GM21723 (cell line): ENCODE measurements around the gene CPA1.

Experiments used
- ATAC-seq: cut with Tn5 transposase; IDR thresholded peaks from one replicate; pipeline ENCODE4 v1.9.1; 2021; ENCODE audit warnings: mild to moderate bottlenecking, moderate library complexity; ENCODE audit not compliant: unreplicated experiment

CPA1 gene

DNA sequence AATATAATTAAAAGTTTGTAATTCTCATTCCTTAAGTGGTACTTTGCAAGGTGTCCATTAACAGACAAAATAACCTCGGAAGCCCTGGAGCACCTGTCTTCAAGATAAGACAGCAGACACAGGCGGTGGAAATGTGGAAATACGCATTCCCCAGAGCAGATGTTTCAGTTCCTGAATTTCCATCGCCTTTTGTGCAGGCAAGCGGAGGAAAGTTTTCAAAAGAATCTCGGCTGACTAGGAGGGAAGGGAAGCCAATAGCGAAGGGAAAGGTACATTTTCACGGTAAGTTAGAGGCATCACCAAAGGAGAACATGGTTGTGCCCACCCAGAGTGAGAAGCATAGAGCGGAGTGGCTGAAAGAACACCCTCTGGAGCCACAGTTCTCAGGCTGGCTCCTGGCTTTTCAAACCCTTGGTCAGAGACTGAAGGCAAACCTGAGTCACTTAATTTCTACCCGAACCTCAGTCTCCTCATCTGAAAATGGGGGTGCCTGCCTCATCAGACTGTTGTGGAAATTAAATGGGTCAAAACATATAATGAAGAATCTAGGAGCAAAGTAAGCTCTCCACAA, 13.6 kb downstream of the CPA1 start:
- no peak for ATAC-seq

DNA sequence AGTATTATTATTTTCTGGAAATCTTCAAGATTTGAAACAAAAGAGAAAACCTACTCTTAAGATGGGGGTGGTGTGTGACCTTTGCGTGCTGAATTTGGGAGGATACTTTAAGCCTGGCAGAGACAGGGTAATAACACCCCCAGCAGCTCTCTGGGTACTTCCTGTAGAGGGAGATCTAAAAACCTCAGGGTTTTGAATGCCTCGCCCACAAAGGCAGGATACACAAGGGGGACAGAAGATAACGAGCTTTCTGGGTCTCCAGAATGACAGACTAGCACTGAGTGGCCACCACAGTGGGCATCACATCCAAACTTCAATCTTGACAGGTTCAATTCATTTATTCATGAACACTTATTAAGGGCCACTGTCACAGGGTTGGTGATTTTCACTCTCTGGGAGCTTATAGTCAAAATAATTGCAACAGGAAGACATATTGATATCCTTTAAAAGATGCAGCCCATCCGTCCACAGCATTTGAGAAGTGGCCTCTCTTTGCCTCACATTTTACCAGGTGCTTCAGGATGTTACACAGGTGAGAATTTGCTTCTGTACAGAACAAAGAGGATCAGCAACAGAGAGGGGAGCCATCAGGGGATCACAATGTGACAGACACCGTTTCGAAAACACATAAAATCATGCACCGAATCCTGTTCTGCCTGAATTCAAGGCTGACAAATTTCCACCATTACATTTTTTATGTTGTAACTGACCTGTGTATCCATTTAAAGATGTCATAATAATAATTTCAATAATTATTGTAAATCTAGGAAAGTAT, 14.3 kb downstream of the CPA1 start:
- ATAC-seq, result no peak

DNA sequence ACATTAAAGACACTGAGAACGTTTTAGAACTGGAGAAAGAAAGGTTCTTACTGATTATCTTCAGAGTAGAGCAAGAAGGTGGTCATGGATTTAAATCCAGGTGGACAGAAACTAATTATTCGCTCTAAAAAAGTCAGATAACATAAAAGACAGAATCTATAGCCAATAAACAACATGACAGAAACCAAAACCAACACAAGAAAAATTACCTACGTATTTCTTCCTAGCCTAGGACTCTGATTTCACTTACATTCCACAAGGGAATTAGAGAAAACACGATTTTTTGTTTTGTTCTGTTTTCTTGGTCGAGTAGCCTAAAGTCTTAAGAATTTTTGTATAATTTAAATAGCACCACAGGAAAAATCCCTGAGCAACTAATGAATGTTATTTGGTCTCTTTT, 15.1 kb downstream of the CPA1 start:
- ATAC-seq, result no peak

DNA sequence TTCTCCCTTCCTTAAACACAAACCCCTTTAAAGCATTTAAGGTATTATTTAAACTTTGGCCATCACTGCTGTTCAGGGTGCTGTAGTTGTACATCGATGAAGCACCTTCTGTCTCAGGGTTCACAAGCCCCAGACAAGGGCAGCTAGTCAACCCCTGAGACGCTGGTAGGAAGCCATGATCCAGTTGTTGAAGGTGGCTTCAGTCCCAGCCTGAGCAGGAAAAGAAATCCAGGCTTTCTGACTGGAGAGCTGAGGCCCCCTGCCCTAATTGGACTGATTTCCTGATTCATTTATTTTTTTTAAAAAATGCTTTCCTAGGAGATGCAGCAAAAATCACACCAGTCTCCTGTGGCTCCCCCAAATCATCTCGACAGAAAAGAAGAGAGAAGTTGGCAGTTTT, 15.8 kb downstream of the CPA1 start:
- ATAC-seq, result no peak

- ATAC-seq, result no peak
Measured at GRCh38 chr7:130397051-130397757, 16.9 kb downstream of the CPA1 start.

DNA sequence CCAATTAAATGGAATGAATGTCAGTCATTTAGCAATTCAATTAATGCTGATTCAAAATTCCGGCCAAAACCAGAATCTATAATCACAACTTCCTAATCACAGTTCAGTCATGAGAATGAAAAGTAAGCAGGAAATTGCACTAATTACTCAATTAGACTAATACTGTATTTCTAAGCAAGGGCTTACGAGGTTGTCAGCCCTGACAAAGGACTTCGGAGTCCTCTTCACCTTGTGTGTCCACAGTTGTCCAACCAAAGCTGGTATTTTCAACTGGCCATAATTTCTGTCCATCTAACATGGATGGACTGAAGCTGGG, 17.4 kb downstream of the CPA1 start:
- no peak for ATAC-seq

- no peak for ATAC-seq
Measured at GRCh38 chr7:130398526-130399090, 18.3 kb downstream of the CPA1 start.

- no peak for ATAC-seq
Measured at GRCh38 chr7:130400120-130400572, 19.9 kb downstream of the CPA1 start.

DNA sequence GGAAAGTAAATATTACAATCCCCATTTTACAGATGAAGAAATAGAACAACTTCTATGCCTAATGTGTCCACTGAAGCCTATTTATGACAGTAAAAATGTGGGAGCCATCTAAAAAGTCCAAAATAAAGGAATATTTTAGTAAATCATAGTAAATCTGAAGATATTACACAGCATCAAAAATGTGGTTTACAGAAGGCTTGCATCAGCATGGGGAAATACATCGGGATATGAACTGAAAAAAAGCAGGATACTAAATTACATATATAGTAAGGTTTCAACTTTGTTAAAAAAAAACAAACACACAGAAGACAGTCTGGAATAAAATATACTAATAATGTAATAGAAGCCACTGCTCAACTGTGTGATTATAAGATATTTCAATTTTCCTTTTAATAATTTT, 20.8 kb downstream of the CPA1 start:
- no peak for ATAC-seq

DNA sequence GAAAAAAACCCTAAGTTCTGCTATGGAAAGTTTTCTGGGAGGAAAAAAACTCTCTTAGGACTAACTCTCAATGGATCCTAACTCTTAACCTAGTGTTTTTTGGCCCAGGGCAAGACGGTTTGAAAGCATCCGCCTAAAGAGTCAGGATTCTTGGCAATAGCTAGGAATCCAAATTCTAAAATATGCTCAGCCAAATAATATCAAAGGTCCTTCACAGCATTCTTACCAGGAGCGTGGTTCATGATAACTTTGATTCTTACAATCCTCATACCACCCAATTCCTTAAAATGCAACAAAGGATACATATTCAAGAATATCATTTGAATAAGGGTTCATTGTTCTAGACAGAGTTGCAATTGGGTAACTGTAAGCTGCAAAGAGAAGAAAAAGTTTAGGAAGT, 21.3 kb downstream of the CPA1 start:
- no peak for ATAC-seq

DNA sequence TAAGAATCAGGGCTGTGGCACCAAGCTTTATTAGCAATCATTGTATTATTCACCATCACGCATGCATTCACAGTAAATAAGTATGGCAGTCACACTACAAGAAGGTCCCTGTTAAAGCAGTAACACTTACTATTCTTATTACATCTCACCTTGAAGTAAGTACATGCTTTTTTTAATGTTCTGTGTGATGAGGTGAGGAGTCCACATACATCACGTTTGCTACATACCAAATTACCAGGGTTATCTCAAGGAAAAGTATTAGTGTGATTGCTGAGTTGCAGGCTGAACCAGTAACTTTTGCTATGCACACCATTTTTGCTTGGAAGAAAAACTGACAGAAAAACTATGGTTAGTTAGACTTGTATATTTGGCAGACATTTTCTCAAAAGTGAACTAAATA, 24.7 kb downstream of the CPA1 start:
- ATAC-seq, result no peak

DNA sequence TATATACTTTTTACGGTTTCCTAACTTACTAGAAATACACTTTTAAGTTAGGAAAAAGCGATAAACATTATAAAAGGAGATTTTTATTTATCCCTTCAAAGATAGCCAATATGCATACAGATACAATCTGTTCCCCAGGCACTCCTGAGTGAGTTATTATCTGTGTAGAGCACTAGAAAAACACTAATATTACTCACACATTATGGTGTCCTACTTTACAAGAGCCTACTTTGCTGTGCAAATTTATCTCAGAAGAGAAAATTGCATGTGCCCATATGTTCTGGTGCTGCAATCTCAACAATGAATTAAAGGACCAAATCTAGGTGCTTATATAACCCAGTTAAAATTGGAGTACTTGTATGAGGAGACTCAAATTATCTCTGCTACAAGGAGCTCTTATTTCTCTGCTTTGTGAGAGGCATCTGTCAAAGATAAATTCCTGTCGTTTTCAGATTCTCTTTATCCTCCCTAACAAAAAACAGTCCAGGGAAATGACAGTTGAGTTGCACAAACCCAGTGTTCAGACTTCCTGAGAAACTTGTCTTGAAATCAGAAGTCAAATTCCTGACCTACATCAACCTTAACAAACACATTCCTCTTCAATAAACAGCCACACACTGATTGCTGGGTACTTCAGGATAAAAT, 28.9 kb downstream of the CPA1 start:
- no peak for ATAC-seq

DNA sequence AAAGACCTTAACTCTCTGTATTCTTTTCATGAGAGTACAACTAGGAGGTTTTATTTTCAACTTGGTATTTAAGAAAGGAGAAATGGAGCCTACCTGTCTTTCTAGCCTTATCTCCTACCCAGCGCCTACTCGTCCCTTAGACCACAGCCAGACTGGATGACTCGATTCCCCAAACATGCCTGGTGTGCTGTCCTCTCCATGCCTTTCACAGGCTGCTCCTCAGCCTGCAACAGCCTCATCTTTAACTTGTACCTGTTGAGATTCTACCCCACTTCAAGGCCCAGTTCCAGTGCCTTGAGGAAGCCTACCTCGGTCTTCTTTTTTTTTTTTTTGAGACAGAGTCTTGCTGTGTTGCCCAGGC, 29.4 kb downstream of the CPA1 start:
- no peak for ATAC-seq

DNA sequence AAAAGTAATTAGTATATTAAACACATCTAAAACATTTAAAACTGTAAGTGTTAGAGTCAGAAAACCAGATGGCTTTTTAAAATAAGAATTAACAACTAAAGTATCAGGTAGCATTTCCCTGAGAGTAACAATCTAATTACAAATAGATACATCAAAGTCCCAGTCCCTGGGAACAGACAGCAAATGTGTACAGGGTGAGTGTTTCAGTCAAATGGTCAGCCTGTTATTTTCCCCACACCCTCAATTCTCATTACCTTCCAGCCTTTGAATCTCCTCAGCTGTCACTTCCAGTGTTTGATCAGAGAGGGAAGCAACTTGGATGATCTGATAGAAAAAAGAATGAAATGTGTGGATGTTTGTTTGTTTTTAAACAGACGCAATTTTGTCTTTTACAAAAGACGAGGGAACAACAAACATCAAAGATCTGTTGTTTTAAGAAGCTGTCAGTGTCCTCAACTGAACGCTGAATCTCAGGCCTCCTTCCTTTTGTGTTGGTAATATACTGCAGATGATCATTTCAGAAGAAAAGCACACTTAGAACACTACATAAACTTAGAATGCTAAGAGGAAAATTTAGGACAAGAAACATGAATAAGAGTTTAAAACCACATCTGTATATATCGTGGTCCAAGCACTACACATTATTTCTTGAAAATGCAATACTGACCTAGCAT, 30.7 kb downstream of the CPA1 start:
- ATAC-seq, result no peak

GRCh38 chr7:130413201-130413600, 32.9 kb downstream of the CPA1 start:
- ATAC-seq, result no peak

DNA sequence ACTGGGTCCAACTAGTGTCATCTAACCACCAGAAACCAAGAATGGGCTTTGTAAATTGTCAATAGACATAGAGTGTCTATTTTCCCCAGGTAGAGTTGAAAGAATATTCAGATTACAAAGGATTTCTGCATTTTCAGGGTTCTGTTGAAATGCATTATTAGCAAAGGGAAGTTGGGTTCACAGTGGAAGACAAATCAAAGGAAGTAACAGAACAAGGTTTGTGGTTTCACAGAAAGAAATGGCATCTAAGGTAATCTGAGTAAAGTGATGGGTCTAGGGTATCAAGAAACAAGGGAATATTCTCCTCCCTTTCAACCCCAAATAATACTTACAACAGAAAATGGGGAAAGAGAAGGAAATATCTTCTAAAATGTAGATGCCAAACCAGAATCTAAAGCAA, 34.7 kb downstream of the CPA1 start:
- no peak for ATAC-seq

DNA sequence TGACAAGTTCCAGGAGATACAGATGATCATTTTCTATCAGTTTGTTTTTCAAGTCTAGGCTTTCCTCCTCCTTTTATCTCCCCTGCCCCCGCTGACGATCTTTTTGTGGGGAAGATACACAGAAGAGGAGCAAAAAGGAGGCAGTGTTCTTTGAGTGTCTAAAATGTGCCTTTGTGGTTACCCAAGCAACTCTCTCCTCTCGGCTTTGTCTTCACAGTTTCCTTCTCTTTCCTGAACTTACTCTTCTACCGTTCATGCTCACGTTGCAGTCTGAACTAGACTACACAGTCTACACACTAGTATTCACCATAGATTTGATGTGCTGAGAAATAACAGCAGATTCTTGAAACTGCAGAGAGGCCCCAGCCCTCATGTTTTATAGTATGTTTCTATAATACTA, 36.9 kb downstream of the CPA1 start:
- no peak for ATAC-seq

GRCh38 chr7:130418306-130418705, 38.0 kb downstream of the CPA1 start:
- no peak for ATAC-seq

DNA sequence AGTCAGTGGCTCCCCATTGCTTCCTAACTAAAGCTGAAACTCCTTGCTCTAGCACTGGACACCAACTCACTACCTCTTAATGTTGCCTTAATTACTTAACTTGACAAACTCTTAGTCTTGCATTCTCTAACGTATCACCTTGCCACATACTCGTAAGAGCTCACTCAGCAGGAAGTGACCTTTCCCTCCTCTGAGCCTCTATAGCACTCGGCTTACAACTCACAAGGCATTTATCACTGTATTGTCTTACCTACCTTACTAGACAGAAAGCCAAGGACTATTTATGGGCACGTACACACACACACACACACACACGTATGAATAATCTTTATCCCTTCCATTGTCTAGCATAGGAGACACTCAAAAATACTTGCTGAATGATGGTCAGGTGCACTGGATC, 39.4 kb downstream of the CPA1 start:
- no peak for ATAC-seq

GRCh38 chr7:130420943-130421578, 40.8 kb downstream of the CPA1 start:
- no peak for ATAC-seq

GRCh38 chr7:130421684-130422083, 41.4 kb downstream of the CPA1 start:
- ATAC-seq, result no peak
